Esophagus muscularis mucosa (tissue), 3 donors: Measurements from ENCODE around the gene CDK5RAP2.

Experiments used
- POLR2AphosphoS5 ChIP-seq, 2 donors: sonication (generic); formaldehyde crosslinking; IDR thresholded peaks; one replicate each; pipeline ENCODE4 v1.6.1; 2017; ENCODE audit warnings: antibody characterized with exemption in 2 of 2
- TF ChIP-seq, protein P1 (sequence below), 3 experiments: fragments of 200-600 bp in 2 of 3; fragments of 450-650 bp in 1 of 3; sonication (generic) in 2 of 3; IDR thresholded peaks; one replicate each; pipeline ENCODE4 v1.5.1; 2017 to 2019; ENCODE audit warnings: antibody characterized with exemption in 3 of 3, mild to moderate bottlenecking in 2 of 3, moderate library complexity in 1 of 3

DNA sequence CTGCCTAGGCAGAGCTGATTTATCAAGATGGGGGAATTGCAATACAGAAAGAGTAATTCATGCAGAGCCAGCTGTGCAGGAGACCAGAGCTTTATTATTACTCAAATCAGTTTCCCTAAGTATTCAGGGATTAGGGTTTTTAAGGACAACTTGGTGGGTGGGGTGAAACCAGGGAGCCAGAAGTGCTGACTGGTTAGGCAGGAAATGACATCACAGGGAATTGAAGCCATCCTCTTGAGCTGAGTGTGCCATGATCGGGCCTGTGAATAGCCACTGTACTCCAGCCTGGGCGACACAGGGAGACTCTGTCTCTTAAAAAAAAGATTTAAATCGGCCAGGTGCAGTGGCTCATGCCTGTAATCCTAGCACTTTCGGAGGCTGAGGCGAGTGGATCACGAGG is 45.3 kb upstream of the CDK5RAP2 start:
- TF ChIP-seq POLR2AphosphoS5 (IDR thresholded peaks at IDR 0.05), result no peak
- TF ChIP-seq, protein P1, sequence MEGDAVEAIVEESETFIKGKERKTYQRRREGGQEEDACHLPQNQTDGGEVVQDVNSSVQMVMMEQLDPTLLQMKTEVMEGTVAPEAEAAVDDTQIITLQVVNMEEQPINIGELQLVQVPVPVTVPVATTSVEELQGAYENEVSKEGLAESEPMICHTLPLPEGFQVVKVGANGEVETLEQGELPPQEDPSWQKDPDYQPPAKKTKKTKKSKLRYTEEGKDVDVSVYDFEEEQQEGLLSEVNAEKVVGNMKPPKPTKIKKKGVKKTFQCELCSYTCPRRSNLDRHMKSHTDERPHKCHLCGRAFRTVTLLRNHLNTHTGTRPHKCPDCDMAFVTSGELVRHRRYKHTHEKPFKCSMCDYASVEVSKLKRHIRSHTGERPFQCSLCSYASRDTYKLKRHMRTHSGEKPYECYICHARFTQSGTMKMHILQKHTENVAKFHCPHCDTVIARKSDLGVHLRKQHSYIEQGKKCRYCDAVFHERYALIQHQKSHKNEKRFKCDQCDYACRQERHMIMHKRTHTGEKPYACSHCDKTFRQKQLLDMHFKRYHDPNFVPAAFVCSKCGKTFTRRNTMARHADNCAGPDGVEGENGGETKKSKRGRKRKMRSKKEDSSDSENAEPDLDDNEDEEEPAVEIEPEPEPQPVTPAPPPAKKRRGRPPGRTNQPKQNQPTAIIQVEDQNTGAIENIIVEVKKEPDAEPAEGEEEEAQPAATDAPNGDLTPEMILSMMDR (IDR thresholded peaks at IDR 0.05), result no peak
